CD4-positive, alpha-beta T cell treated with Interleukin-15 for 4 hours (primary cell): ENCODE results near the gene SLC10A7.
"Not testable (repeated sequence)": the region's sequence is repeated elsewhere in the genome, so short reads cannot be mapped to it uniquely, and the experiment has no call there.

Source experiments
- DNase-seq: peaks from one replicate; pipeline ENCODE4 v3.0.0-alpha.2; 2020; ENCODE audit warnings: low spot score

Gene SLC10A7

GRCh38 chr4:146350114-146350513 lies 171.6 kb downstream of the SLC10A7 start:
- DNase-seq = not testable (repeated sequence)

DNA sequence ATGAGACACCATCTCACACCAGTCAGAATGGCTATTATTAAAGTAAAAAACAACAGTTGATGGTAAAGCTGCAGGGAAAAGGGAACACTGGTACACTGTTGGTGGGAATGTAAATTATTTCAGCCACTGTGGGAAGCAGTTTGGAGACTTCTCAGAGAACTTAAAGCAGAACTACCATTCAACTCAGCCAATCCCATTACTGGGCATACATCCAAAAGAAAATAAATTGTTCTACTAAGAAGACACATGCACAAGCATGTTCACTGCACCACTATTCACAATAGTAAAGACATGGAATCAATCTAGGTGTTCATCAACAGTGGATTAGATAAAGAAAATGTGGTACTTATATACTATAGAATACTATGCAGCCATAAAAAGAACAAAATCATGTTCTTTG lies 172.4 kb downstream of the SLC10A7 start:
- DNase-seq = no peak

GRCh38 chr4:146347822-146348221 lies 173.9 kb downstream of the SLC10A7 start:
- no peak for DNase-seq

DNA sequence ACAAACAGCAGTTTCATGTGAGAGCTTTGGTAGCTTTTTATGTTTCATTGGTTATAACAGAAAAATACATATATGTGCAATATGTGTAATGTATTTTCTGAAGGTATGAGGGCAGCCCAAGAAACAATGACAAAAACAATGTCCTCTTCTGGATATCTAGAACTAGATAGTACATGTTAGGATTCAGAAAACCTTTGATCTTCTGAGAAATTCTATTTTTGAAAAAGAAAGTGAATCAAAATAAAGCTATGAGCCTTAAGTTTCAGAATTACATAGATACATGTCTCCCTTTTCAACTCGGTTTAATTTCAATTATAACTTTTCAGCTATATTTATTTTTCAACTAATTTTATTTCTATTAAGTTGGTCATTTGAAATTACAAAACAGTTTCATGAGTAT lies 175.5 kb downstream of the SLC10A7 start:
- DNase-seq = no peak

GRCh38 chr4:146343776-146344175 lies 178.0 kb downstream of the SLC10A7 start:
- DNase-seq = no peak

GRCh38 chr4:146343199-146343598 lies 178.5 kb downstream of the SLC10A7 start:
- no peak for DNase-seq

DNA sequence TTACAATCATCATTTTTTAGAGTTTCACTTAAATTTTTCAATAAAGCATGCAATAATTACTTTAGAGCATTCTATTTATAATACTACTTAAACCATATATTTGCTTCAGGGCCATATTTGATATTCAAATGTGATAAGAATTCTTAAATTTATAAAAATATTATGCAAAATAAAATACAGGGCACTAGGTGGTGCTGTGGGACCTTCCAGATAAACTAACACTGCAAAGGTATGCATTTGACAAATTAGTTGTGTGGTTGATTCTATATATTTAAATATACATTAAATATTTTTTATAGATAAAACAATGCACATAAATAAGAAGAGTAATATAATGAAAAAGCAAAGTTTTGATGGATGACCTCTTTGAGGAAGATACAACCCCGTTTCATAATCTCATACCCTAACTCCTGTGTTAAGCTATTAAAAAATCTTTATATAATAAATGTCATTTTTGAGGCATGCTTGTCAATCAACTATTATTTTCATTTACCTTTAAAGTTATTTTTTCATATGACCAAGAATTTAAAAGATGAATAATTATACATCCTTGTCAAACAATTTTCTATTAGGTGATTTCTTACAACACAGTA lies 179.0 kb downstream of the SLC10A7 start:
- peak; percentile 46 for DNase-seq

DNA sequence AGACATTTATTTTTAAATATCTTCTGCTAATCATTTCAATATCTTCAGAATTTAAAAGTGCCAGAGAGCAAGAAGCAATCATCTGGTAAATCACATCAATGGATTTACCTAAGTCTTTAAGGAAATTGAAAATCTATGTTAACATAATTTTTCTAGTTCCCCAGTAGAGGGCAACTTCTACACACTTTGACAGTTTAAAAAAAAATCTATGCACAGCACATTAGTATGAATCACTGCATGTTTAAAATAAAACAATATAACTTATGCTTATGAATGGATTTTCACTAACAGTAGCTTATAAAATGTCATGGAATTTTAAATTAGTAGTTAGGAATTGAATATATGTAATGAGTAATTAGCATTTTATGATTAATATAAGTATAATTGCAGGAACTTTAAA lies 180.9 kb downstream of the SLC10A7 start:
- no peak for DNase-seq

DNA sequence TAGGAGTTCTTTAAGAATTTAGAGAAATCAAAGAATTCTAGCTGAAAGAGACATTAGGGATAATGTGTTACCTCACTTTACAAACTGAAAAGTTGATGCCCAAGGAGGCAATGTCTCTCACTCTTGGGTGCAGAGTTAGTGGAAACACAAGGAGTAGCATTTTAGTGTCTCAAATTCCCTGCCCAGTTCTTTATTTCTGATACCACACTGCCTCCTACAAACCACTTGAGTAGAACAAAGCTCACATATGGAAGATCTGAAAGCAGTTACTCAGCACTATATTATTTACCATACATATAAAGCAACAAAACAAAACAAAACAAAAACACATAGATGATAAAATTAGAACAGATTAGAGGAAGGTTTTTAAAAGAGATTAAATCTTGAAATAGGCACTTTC lies 183.2 kb downstream of the SLC10A7 start:
- no peak for DNase-seq

GRCh38 chr4:146336410-146336807 lies 185.3 kb downstream of the SLC10A7 start:
- no peak for DNase-seq

- no peak for DNase-seq
These were observed 185.9 kb downstream of the SLC10A7 start for GRCh38 chr4:146335763-146336409.

DNA sequence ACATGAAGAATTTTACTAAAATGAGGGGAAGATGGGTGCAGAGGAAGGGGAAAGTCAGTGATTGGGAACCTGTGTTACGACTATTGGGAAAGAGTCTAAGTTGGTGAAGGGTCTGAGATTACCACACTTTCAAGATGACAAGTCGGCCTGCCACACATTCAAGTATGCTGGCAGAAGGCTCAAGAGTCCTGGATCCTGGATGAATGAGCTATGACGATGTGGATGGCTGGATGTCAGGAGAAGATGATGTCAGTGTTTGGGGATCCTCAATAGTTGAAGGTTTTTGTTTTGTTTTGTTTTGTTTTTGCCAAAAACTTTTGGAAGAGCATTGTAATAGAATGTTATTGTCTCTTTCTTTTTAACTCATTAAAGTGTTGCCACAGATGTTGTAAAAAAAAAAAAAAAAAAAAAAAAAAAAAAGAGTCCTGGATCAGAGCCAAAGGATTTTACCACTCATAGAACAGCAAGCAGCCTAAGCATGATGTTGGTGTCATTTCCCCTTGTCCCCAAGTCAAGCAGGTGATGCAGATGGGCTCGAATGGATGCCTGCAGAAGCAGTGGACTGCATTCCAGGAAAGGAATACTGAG lies 186.8 kb downstream of the SLC10A7 start:
- DNase-seq = no peak

DNA sequence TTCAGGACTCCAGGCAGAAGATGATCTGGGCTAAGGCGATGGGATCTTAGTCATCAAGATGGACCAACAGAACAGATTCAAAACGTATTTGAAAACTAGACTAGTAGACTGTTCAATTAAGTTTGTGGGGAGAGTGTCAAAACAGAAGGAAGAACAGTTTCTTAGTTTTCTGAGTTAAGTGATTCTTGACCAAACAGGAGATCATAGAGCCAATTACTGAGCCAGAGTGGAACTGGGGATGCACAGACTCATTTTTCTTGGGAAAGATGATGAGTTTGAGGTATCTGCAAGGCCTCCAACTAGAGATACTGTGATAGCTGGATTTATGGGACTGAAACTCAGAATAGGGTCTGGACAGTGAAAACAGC lies 187.9 kb downstream of the SLC10A7 start:
- DNase-seq = no peak

DNA sequence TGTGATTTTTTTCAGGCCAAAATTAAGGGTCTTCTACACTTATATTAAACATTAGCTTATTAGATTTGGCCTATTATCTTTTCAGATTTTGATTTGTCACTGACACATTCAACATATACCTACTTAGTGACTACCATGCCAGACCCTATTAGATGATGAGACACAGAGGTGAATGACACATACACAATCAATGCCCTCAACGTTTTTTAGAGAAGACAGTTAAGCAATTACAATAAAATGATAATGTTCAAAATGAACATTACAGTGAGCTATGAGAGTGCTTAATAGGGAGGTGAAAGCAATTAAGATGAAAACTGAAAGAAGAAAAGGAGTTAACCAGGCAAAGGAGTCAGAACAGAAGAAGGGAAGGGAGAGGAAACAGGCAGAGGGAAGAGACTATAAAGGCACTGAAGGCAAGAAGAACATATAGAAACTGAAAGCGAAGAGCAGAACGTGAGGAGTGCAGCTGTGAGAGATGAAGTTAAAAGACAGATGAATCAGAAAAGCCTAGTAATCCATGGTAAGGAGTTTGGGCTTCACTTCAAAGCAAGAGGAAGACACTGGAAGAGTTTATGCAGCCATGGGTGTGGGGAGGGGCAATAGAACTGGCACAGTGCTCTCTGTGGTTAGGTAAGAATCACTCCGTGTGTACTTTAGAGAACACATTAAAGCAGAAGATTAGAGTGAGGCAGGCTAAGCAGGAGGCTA lies 188.4 kb downstream of the SLC10A7 start:
- DNase-seq = no peak

GRCh38 chr4:146330392-146330791 lies 191.3 kb downstream of the SLC10A7 start:
- no peak for DNase-seq

DNA sequence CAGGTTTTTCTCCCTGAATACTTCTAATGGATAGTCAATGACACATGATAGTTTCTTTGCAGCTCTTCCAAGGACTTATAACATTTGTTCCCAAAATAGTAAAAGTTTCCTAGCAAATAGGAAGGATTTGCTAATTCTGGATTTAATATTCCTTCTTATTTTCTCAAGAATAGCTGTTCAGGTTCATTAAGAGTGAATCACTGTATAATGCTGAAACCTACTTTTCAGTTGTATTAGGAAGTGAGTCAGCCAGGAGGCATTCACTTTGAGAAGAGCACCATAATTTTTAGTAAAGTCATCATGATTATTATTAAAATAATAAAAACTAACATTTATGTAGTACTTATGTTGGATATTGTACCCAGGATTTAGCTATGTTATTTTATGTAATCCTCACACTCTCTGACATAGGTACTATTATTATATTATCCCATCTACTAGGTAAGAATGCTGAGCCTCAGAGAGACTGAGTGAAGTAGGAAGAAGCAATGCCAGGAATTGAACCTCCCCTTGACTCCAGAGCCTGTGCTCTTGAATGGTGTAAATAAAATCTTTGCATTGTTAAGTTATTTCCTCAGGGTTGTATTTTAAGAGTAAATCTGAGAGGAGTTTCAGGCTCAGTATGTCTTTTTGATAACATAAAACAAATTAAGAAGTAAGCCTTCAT lies 192.6 kb downstream of the SLC10A7 start:
- no peak for DNase-seq

DNA sequence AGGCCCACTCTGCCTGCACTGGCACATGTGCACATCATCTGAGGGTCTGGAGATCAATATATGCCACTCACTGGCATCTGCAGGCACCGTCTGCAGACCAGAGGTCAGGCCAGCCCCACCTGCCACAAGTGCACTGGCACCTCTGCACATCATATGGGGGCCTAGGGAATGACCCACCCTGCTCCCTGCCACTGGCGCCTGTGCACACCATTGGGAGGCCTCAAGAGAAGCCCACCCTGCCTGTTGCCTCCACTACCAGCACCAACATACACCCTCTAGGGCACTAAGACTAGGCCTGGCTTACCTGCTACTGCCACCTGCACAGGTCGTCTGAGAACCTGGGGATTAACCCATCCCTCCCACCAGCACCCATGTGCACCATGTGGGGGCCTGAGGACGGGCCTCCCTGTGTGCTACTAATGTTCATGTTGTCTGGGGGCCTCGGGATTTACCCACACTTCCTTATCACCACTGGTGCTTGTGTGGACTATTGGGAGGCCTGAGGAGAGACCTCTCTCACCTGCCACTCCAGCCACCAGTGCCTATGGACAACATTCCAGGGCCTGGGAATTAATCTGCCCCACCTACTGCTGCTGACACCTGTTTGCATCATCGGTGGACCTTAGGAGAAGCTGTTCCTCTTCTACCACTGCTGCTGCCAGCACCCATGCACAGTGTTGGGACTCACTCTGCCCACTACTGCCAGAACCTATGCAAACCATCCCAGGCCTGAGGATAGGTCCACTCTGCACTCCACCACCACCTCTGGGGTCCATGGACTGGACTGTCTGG lies 193.7 kb downstream of the SLC10A7 start:
- no peak for DNase-seq

- DNase-seq = no peak
These were observed 202.8 kb downstream of the SLC10A7 start for GRCh38 chr4:146318894-146319293.

DNA sequence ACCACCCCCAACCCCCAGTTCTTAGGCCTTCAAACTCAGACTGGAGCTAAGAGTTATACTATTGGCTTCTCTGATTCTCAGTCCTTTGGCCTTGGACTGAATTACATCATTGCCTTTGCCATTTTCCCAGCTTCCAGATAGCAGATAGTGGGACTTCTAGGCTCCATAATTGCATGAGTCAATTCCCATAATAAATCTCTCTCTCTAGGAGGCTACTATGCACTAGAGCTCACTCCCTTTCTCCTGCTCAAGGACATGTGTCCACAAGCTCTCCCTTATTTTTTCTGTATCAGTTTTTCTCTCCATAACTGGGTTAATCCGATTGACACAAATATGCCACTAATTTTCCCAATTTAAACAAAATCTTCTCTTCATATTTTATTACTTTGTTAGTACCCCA lies 204.0 kb downstream of the SLC10A7 start:
- no peak for DNase-seq

GRCh38 chr4:146315184-146315583 lies 206.6 kb downstream of the SLC10A7 start:
- DNase-seq = no peak

- DNase-seq = no peak
These were observed 210.3 kb downstream of the SLC10A7 start for GRCh38 chr4:146311238-146311970.
